HepG2 (cell line): ENCODE results near the gene DNAJA1.
A peak's percentile ranks its signal among the peaks of the same experiment; 100 is the strongest.

Experiments used
- EP300 ChIP-seq, 3 experiments: sonication (generic) in 1 of 3; formaldehyde crosslinking in 1 of 3; IDR thresholded peaks; 2 replicates each; pipeline versions ENCODE4 v1.5.1 to v1.6.1; 2011 to 2020; ENCODE audit warnings: low read depth in 2 of 3, low read length in 2 of 3, borderline replicate concordance in 1 of 3, improper control_type of control experiment in 1 of 3, mild to moderate bottlenecking in 1 of 3, missing genetic modification reagents in 1 of 3, moderate library complexity in 1 of 3
- MAFF ChIP-seq: IDR thresholded peaks from 2 replicates; pipeline ENCODE4 v1.6.1; 2011; ENCODE audit warnings: low read depth, low read length, improper control_type of control experiment
- MAZ ChIP-seq, 2 experiments: sonication (generic) in 1 of 2; formaldehyde crosslinking in 1 of 2; IDR thresholded peaks; 2 replicates each; pipeline versions ENCODE4 v1.5.0 to v1.6.1; 2012 to 2020; ENCODE audit warnings: low read depth in 2 of 2, mild to moderate bottlenecking in 2 of 2, borderline replicate concordance in 1 of 2, improper control_type of control experiment in 1 of 2, low read length in 1 of 2, missing genetic modification reagents in 1 of 2, moderate library complexity in 1 of 2
- MYC ChIP-seq: sonication (generic); formaldehyde crosslinking; IDR thresholded peaks from 2 replicates; pipeline ENCODE4 v1.9.0; 2021; ENCODE audit warnings: missing genetic modification reagents, borderline replicate concordance
- PHB2 ChIP-seq: fragments of 450-650 bp; IDR thresholded peaks from 2 replicates; pipeline ENCODE4 v1.6.1; 2018; ENCODE audit not compliant: partially characterized antibody
- SP1 ChIP-seq, 2 experiments: fragments of 450-650 bp in 1 of 2; sonication (generic) in 1 of 2; formaldehyde crosslinking in 1 of 2; IDR thresholded peaks; 2 replicates each; pipeline versions ENCODE4 v1.4.0 to v1.6.1; 2016 to 2020; ENCODE audit warnings: missing genetic modification reagents in 1 of 2
- ZBTB49 ChIP-seq: sonication (generic); formaldehyde crosslinking; IDR thresholded peaks from 2 replicates; pipeline ENCODE4 v1.4.0; 2020; ENCODE audit warnings: missing genetic modification reagents, borderline replicate concordance
- TF ChIP-seq, protein P1 (sequence below): sonication (generic); formaldehyde crosslinking; IDR thresholded peaks from 2 replicates; pipeline ENCODE4 v1.5.0; 2020; ENCODE audit warnings: mild to moderate bottlenecking, missing genetic modification reagents, moderate library complexity
- TF ChIP-seq, protein P2 (sequence below): sonication (generic); formaldehyde crosslinking; IDR thresholded peaks from 2 replicates; pipeline ENCODE4 v1.4.0; 2020; ENCODE audit warnings: missing genetic modification reagents
- TF ChIP-seq, protein P3 (sequence below): sonication (generic); formaldehyde crosslinking; IDR thresholded peaks from 2 replicates; pipeline ENCODE4 v1.4.0; 2020; ENCODE audit warnings: mild to moderate bottlenecking, missing genetic modification reagents

DNA sequence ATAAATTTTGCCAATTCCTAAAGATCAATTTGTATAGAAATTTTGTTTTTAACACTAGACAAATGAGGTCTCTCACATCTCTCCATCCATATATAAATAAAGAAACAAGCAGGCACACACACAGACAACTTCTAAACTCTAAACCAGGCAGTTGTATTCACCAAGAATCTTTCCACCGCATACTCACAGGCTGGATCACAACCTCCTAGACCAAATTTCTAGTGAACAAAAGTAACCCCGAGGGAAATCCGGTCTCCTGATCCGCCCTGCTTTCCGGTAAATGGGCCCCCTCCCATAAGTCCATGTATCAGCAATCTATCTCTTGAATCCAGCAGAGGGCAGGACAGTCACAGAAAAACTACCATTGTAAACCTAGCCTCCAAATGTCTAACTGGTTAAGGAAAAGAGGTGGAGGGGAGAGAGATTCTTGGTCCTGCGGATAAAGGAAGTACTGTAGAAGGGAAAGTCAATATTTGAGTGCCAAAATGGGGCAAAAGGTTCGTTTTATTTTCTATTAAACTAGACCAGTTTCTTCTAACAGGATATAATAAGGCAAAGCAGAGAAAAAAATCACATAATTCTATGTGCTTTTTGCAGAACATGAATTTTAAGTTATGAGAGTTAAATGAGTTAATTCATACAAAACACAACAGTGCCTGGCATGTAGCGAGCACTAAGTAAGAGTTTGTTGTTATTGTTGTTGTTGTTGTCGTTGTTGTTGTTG is 56.2 kb downstream of the DNAJA1 start:
- TF ChIP-seq EP300 (IDR thresholded peaks at IDR 0.05; ENCODE audit: low read depth in 2 of 2, low read length in 2 of 2) (no peak), EP300 (CRISPR knock-in tag; IDR thresholded peaks at IDR 0.05; ENCODE audit: borderline replicate concordance) (no peak), MAZ (IDR thresholded peaks at IDR 0.05; ENCODE audit: borderline replicate concordance, low read depth, low read length) (no peak), MAZ (CRISPR knock-in tag; IDR thresholded peaks at IDR 0.05; ENCODE audit: low read depth) (no peak), ZBTB49 (CRISPR knock-in tag) (no peak), MYC (no peak), PHB2 (no peak), MAFF (peak; percentile 56), SP1 (IDR thresholded peaks at IDR 0.05) (no peak), SP1 (CRISPR knock-in tag; IDR thresholded peaks at IDR 0.05) (no peak)
- TF ChIP-seq, protein P1, sequence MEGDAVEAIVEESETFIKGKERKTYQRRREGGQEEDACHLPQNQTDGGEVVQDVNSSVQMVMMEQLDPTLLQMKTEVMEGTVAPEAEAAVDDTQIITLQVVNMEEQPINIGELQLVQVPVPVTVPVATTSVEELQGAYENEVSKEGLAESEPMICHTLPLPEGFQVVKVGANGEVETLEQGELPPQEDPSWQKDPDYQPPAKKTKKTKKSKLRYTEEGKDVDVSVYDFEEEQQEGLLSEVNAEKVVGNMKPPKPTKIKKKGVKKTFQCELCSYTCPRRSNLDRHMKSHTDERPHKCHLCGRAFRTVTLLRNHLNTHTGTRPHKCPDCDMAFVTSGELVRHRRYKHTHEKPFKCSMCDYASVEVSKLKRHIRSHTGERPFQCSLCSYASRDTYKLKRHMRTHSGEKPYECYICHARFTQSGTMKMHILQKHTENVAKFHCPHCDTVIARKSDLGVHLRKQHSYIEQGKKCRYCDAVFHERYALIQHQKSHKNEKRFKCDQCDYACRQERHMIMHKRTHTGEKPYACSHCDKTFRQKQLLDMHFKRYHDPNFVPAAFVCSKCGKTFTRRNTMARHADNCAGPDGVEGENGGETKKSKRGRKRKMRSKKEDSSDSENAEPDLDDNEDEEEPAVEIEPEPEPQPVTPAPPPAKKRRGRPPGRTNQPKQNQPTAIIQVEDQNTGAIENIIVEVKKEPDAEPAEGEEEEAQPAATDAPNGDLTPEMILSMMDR (CRISPR knock-in tag) = peak; percentile 88
- TF ChIP-seq, protein P2, sequence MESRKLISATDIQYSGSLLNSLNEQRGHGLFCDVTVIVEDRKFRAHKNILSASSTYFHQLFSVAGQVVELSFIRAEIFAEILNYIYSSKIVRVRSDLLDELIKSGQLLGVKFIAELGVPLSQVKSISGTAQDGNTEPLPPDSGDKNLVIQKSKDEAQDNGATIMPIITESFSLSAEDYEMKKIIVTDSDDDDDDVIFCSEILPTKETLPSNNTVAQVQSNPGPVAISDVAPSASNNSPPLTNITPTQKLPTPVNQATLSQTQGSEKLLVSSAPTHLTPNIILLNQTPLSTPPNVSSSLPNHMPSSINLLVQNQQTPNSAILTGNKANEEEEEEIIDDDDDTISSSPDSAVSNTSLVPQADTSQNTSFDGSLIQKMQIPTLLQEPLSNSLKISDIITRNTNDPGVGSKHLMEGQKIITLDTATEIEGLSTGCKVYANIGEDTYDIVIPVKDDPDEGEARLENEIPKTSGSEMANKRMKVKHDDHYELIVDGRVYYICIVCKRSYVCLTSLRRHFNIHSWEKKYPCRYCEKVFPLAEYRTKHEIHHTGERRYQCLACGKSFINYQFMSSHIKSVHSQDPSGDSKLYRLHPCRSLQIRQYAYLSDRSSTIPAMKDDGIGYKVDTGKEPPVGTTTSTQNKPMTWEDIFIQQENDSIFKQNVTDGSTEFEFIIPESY (CRISPR knock-in tag) = no peak
- TF ChIP-seq, protein P3, sequence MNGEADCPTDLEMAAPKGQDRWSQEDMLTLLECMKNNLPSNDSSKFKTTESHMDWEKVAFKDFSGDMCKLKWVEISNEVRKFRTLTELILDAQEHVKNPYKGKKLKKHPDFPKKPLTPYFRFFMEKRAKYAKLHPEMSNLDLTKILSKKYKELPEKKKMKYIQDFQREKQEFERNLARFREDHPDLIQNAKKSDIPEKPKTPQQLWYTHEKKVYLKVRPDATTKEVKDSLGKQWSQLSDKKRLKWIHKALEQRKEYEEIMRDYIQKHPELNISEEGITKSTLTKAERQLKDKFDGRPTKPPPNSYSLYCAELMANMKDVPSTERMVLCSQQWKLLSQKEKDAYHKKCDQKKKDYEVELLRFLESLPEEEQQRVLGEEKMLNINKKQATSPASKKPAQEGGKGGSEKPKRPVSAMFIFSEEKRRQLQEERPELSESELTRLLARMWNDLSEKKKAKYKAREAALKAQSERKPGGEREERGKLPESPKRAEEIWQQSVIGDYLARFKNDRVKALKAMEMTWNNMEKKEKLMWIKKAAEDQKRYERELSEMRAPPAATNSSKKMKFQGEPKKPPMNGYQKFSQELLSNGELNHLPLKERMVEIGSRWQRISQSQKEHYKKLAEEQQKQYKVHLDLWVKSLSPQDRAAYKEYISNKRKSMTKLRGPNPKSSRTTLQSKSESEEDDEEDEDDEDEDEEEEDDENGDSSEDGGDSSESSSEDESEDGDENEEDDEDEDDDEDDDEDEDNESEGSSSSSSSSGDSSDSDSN = no peak
